Hepatocyte (in vitro differentiated cells): ENCODE data around the gene CD300LB.

Experiments
- EZH2 ChIP-seq: fragments of 200-600 bp; sonication (generic); IDR thresholded peaks from 2 replicates; pipeline ENCODE4 v1.6.1; 2016; ENCODE audit warnings: antibody characterized with exemption, mild to moderate bottlenecking, borderline replicate concordance
- EZH2phosphoT487 ChIP-seq: fragments of 200-600 bp; sonication (generic); IDR thresholded peaks from one replicate; pipeline ENCODE4 v1.6.1; 2018; ENCODE audit warnings: antibody characterized with exemption, mild to moderate bottlenecking, low read depth, moderate library complexity; ENCODE audit not compliant: unreplicated experiment, severe bottlenecking

GRCh38 chr17:74502861-74503260 lies 28.4 kb downstream of the CD300LB start:
- TF ChIP-seq EZH2phosphoT487 = no peak
- TF ChIP-seq EZH2 = no peak
